T1000 (cell line): ENCODE results near the gene SENP1.

Experiments
- DNase-seq: peaks from one replicate; lab custom pipeline; 2025; ENCODE audit warnings: mixed read lengths; lab: John Stamatoyannopoulos, UW

Gene SENP1

DNA sequence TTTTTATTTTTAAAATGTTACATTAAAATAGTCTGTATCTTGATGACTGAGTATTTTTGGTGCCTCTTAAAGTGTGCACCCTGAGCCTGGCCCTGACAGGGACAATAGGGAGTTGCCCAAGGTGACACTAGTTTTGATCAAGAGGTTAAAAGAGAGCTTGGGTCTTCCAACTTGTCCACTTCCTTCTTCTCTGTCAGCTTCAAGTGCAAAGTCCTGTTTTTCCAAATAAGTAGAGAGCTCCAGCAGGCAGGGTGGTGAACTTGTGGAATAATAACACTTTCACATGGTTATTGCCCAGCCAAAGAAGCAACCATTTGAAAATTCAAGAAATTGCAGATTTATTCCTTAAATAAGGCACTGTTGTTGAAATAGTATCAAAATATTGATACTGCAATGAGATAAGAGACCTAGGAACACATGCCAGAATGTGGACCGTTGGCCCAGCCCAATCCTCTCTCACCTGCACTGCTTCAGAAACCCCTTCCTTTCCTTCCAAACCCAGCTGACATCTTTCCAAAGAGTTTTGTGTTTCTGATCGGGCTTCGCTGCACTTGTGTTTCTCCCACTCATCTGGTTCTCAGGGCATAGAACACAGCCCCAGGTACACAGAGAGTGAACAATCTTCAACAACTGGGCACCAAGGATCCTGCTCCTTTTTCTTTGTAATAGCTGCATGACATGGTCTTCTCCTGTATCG, 87.8 kb downstream of the SENP1 start:
- DNase-seq = no peak

DNA sequence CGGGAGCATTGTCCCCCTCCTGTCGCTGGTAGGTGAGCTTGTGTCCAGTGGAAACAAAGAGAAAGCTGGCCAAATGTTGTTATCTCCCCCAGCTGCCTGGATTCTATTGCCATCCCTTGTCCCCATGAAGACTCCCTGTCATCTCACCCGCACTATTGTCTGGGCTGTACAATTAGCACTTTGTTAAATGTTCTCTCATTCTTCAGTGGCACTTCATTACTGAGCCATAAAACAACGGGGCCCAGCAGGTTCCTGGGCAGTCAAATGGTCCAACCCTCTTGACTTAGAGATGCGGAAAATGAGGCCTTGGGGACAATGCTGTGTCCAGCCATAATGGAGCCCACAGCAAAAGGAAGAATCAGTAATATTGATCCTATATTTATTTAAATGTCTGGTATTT, 88.4 kb downstream of the SENP1 start:
- DNase-seq = no peak

DNA sequence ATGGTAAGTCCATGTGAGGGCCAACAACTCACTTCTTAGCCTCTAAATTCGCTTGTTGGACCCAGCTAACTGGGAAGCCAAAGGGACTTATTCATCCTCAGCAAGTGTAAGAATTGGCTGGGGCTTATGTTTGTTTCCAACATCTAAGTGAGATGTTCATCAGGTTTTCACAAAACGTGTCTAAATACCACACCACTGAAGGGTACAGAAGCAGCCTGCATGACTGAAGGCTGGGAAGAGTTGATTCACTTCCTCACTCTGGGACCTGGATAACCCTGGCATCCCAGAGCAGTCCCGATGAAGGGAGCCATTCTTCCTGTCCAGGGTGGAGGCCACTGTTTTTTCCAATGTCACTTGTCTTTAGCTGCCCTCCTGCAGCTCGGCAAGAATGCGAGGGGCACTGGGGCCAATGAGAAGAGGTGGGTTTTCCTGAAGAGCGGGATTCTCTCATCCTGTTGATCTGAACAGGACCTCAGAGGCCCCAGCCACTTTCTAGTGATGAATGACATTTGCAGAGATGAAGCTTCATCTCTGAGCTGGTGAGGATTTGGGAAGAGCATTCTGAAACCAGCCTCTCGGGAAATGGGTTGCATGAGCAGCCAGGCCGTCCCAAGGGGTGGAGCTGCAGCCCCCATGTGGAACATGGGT, 89.4 kb downstream of the SENP1 start:
- DNase-seq = no peak

DNA sequence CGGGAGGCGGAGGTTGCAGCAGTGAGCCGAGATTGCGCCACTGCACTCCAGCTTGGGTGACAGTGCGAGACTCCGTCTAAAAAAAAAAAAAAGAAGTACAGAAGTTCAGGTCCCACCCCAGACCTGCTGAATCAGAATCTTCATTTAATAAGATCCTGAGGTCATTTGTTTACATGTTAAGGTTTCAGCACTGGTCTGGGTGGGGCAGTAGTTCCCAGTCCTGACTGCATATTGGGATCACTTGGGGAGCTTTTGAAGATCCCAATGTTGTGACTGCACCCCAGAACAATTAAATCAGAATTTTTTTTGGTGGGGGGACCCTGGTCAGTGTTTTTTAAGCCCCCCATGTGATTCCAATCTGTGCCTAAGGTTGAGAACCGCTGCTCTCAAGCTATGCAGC, 89.9 kb downstream of the SENP1 start:
- no peak for DNase-seq

DNA sequence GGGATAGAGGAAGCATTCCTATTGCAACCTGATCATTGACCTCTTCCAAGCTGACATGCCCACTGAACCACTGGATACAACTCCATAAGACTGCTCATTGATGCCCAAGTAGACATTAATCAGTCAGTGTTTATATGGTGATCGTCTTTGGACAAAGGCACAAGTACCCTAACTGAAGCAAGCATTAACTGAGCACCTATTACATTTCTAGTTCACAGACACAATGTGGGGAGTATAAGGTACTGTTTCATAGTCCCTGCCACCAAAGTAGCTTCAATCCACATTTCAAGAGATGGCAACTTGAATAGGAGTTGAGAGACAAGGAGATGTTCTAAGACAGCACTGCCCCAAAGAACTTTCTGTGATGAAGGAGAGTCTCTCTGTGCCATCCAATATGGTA, 90.8 kb downstream of the SENP1 start:
- DNase-seq = no peak

DNA sequence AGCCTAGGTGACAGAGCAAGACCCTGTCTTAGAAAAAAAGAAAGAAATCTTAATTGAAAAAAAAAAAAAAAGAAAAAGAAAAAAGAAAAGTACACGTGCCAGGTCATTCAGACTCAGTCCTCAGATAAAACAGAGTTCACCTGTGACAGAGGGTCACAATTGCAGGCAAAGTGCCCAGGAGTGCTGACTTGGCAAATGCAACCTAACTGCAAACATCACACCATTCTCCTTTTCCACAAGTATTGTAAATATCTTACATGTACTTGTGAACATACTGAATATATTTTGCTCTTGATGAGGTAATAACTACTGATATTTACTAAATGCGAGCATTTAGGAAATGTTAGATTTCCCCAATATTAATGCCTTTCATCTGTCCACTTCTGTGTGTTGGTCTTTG, 92.6 kb downstream of the SENP1 start:
- DNase-seq = no peak

DNA sequence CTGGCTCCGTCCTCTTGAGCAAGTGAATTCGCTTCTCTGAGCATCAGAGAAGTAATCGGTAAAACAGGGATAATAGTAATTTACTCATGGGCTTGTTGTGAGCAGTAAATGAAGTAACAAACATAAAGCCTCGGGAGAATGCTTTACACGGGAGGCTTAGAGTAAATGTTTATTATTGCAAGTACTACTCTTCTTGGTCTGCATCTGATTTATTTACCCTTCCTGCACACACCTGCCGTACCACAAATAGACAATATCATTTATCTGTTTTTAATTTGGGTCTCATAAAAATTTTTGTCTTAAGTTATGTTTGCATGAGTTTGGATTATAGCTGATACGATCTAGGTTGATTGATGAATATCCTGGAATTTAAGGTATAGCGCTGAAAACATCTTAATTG, 93.8 kb downstream of the SENP1 start:
- no peak for DNase-seq

DNA sequence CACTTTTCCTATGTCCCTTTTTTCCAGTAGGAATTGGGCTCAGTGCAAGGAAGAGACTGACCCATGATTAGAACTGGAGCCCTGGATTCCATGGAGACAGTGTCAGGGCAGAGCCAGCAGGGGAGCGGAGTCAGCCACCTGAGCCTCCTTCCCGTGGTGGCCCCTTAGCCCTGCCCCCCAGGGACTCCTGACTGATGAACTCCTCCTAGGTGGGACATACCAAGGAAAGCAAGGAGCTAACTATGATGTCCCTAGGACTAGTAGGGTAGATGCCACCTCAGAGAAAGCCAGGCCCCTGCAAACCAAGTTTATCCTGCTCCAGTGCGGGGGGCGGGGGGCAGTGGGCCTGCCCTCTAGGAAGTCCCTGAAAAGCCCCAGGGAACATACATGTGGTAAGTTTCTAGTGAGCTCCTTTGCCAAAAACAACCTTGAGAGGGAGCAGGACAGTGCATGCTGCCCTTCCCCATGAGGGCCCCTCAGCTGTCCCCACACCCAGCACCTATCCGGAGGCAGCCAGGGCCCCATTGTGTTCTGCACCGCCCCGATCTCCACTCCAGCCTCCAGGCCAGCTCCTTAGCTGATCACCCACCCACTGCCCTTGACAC, 95.4 kb downstream of the SENP1 start:
- DNase-seq = no peak

DNA sequence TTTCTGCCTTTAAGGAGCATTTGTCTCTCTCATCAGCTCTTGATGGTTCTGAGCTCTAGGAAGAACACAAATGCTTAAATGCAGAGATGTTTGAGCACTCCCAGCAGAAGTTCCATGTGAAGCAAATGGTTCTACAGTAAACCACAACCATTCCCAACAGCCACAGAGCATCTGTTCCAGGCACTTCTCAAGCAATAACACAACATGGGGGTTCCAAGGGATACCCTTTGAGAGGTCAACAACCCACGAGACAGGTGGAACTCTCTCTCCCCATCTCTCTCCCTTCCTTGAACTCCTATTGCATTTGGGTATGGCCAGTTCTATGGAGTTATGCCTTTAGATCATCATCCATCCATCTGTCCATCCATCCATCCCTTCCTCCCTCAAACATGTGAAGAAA, 96.4 kb downstream of the SENP1 start:
- no peak for DNase-seq

DNA sequence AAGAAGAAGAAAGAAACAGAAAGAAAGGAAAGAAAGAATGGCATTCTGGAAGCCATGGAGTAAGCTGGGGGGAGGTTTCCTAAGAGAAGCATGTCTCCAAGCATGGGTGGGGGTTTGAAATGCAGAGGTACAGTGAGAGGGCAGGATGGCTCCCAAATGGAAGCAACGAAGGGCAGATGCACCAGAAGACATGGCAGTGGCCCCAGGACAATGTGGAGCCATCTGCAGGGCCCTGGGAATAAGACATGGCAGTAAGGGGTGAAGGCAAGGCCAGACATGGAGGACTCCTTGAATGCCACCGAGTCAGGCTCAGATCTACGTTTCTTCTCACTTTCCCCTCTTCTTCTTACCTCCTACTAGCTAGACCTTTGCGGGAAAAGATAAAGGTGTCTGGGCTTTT, 96.9 kb downstream of the SENP1 start:
- DNase-seq = no peak

DNA sequence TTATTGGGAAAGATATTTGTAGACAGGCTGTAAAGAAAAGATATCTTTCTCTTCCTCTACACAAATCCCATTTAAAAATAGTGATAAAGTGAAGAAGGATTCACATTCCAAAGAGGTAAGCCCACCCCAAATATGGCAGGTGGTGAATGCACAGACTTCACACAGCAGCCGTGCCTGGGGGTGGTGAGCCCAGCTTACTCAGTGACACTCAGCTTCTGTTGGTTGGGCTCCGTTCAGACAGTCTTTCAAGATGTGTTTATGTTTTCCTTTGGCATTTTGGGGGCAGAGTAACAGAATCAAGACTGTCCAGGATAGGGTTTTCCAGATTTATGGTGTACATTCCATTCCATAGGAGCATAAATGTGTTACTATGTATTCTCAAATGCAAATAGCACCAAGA, 97.5 kb downstream of the SENP1 start:
- no peak for DNase-seq

DNA sequence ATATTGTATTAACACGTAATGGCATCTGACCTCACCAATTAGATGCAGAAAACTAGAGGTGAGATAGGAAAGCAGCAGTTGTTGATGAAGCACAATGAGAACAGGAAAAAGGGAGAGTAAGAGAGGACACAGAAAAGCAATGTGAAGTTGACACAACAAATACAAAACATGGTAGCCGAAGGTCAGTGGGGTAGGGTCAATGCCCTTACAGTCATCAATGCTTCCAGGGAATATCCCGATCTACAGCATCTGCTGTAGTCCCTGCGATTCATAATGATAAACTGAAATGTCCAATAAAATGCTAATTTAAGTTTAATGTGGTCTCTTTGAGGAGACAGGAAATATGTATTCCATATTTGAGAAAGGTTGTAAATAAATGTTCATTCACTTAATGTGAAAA, 98.7 kb downstream of the SENP1 start:
- DNase-seq = no peak

DNA sequence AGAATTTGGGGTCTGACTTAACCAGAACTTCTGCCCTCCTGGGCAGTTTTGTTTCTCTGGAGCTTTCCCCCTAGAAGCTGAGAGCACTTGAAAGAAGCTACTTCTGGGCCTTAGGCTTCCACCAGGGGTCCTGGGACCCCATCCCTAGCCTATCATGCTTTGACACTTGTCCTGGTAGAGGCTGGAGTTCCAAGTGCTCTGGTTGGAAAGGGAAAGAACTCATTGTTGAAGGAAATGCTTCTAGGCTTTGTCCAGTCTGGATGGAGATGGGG, 100.2 kb downstream of the SENP1 start:
- DNase-seq = no peak

DNA sequence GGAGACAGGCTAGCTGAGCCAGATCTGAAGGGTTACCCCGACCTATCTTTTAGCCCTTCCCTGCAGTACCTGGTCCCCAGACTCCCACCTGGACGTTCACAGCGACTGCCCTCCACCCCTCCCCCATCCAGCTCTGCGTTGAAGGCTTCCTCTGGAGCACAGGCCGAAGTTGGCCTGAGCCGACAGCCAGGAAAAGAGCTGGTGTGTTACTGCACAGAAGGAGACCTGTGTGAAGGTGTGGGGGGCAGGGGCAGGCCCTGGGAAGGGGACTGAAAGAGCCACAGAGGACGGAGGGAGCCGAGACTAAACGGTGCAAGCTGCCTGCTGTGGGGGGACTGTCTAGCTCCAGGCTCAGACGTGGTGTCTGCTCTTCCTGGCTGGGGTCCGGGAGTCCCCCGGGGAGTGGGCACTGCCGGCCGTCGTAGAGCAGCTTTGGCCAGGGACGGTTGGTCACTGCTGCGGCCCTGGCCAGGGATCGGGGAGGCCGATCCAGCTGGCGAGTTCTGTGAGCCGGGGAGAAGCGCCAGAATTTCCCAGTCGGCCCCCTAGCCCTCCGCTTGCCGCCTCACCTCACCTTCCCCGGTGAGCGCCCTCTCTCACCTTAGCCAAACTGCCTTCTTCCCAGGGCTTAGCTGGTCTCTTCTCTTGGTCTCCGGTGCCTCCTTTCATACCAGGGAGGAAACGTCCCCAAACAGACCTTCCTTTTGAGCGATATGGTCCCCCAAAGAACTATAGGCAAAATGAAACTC, 100.7 kb downstream of the SENP1 start:
- DNase-seq = no peak

DNA sequence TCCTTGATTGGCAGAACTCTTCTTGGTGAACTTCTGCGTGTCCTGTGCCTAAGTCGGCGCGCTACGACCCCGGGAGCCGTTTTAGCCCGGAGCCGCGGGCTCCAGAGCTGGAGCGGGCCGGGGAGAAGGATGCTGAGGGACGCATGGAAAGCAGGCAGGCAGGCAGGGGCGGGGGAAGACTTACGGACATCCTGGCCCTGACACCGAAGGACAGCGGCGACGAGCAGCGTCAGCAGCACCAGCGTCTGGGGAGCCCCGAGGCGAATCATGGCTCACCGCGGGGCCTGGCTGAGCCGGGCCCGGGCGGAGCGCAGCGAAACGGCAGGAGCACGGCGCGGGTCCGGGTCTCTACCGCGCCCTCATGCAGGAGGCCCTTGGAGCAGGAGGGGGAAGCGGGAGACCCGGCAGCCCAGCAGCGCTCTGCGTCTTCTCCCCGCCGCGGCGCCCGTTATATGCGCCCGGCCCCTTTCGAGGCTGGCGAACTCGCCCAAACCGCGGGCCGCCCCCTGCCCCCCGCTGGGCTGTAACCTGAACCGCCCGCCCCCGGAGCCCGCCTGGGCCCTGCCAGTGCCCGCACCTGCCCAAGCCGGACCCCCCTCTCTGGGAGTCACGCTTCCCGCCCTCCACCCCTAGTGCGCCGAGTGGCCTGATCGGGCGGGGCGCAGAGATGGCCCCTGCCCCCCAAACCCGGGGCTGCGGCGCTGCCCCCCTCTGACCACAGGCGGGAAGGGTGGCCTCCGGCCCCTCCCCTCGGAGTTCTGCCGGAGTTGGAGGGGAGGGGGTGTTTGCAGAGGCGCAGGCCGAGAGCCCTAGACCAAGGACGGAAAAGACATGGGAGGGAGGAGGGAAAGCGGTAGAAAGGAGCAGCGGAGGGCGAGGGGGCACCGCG, 101.6 kb downstream of the SENP1 start, which contains the start of gene COL2A1:
Gene COL2A1 (minus strand): TSS at position 424 of the 889 bp plus-strand sequence. CDS start 155 bp downstream, at position 269.
- no peak for DNase-seq

DNA sequence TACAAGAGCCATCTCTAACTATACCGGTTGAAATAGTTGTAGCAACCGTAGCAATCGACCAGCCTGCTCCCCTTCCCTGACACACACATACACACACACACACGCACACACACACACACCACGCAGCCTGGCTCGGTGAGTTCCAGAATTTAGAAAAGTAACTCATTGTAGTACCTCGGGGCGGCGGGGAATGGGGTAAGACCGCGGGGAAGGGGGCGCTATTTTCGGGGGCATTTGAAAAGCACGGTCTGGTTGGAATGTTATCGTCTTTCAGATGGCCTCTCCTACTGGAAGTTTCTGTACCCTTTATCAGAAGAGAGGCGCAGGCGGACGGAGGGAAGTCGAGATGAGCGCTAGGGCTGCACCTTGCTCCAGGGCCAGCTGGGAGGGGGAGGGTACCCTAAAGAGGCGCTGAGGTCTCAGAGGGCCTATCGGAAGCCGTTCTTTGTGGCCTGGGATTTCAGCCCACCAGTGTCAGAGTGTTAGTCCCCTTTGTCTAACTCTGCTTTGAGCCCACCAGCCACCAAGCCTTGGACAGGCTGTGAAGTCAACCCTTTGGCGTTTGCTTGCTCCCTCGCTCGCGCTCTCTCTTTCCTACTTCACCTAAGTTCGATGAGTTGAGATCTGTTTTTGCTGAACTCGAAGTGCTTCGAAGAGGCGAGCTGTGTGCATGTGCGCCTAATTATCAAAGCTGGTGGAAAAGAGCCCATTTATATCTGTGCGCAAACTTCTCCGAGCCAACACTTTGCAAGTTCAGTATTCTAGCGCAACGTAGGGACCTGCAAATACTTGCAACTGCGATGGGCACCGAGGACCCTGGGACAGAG, 102.4 kb downstream of the SENP1 start:
- no peak for DNase-seq

DNA sequence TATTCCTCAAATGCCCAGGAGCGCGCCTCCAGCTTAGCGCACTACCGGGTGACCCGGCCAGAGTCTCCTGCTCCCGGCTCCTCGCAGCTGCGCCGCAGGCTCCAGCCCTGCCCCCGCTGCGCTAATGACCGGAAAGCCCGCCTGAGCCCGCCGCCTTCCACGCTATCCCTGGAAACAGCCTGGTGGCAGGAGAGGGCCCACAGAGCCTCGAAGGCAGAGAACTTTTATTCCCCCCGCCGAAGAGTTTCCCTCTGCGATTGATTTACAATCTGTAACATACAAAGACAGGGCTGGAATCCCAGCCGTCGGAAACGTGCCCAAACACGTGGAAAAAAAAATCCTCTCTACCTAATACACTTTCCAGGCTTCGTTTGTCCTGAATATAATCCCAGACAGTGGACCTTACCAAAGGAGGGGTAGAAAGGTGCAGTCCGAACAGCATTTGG, 103.1 kb downstream of the SENP1 start:
- DNase-seq = no peak

DNA sequence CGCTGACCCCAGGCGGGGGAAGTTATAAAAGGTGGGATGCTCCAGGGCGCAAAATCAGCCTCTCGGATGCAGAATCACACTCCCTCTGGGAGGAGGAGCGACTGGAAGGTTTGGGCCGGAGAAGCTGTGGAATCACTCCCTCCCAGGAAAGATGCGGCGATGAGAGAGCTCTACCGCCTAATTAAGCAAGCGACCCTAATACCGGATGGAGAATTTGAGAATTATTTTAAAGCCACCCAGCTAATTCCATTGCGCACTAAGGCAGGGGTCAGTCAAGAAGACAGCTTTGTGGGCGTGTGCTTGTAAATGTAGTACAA, 103.5 kb downstream of the SENP1 start:
- no peak for DNase-seq

DNA sequence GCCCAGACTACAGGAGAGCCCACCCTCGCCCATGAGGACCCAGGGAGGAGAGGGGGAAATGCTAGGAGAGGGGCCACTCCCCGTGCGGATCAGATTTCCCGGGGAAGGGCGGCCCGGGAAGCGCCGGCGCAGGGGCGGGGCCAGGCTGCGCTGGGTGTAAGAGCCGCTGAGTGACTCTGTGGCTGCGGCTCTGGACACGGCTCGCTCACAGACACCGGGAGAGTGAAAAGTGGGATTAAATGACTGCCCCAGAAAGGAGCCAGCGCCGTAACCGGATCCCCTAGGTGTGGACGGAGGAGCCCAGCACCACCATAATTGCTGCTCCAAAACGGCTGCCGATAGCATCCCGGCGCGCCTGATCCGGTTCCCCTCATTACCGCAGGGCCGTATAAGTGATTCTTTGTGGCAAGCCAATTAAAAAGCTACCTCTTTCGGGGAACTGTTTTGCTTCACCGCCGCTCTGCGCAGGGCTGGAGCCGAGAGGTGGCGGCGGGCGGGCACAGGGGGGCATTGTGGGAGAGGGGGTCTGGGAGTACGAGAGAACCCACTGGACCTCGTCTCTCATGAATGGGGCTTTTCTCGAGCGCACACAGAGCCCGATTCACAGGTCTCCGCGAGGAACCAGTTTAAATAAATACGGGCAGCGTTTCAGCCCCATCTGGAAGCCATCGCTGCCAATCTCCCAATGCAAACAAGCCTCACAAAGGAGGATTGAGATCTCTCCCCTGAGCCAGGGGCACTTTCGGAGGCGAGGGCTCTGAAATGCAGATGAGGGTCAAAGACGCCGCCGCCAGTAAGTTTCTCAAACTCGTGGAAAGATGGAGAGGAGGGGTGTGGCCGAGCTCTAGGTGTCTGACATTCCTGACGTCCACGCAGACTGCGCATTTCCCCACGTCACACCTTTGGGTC, 104.1 kb downstream of the SENP1 start:
- no peak for DNase-seq

DNA sequence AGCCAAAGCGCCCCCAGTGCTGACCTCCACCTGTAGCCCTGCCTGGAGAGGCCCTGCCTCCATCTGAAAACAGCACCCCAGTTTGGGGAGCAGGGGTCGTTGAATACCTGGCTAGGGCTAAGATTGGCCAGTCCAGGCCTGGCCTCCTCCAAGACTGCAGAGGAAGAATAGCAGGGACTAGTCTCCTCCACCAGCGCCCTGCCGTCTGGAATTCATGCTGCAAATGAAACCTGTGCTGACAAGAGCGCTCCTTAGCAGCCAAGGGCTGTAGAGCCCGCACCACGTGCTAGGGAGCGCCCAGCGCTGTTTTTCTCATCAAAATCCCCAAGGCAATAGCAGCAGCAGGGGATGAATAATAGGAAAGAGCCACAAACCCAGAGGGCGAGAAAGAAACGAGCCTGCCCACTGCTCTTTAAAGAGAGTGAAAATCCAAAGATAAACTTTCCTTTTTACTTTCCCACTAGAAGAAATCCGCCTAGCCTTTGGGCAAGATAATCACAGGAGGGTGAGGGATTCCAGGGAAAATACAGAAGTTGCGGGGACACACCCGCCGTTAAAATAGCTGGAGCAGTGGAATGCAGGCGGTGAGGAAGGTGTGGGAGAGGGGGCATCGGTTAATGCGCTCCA, 104.9 kb downstream of the SENP1 start:
- DNase-seq = no peak
